GM23338 (cell line): Measurements from ENCODE around the gene LUZP2. TPM values are rescaled to one million over a fixed set of nuclear protein-coding genes. Genes with fewer than 3 reads are reported as not detected.

ENCODE experiments used
- ATAC-seq: fragments of 200-7000 bp; cut with Tn5 transposase; 3 replicates; pipeline ENCODE4 v1.9.1; 2020
- DNase-seq: peaks from one replicate; pipeline ENCODE4 v3.0.0-alpha.2; 2015; ENCODE audit warnings: low spot score
- H2AFZ ChIP-seq: fragments of 200-600 bp; sonication (generic); 2 replicates; pipeline ENCODE4 v1.8.0; 2016; ENCODE audit warnings: antibody characterized with exemption, mild to moderate bottlenecking, moderate library complexity
- H3F3A ChIP-seq: fragments of 200-600 bp; sonication (generic); replicated peaks from 2 replicates; pipeline ENCODE4 v1.8.0; 2017; ENCODE audit warnings: antibody characterized with exemption, mixed run types, low read depth
- H3K27ac ChIP-seq: fragments of 200-600 bp; sonication (generic); 2 replicates; pipeline ENCODE4 v1.6.1; 2016; ENCODE audit warnings: low read depth
- H3K27me3 ChIP-seq: fragments of 200-600 bp; sonication (generic); 2 replicates; pipeline ENCODE4 v1.8.0; 2016; ENCODE audit warnings: mild to moderate bottlenecking, mixed run types, moderate library complexity; ENCODE audit not compliant: insufficient read depth
- H3K36me3 ChIP-seq: fragments of 200-600 bp; sonication (generic); 2 replicates; pipeline ENCODE4 v1.8.0; 2016; ENCODE audit warnings: mild to moderate bottlenecking; ENCODE audit not compliant: insufficient read depth
- H3K4me1 ChIP-seq: fragments of 200-600 bp; sonication (generic); 2 replicates; pipeline ENCODE4 v1.8.0; 2016; ENCODE audit warnings: mild to moderate bottlenecking, moderate library complexity; ENCODE audit not compliant: insufficient read depth
- H3K4me2 ChIP-seq: fragments of 200-600 bp; sonication (generic); 2 replicates; pipeline ENCODE4 v1.7.1; 2017; ENCODE audit warnings: mixed run types
- H3K4me3 ChIP-seq: fragments of 200-600 bp; sonication (generic); 2 replicates; pipeline ENCODE4 v1.6.1; 2016; ENCODE audit warnings: mixed run types
- H3K79me2 ChIP-seq: fragments of 200-600 bp; sonication (generic); replicated peaks from 2 replicates; pipeline ENCODE4 v1.8.0; 2017; ENCODE audit warnings: mild to moderate bottlenecking; ENCODE audit not compliant: insufficient read depth
- H3K9me2 ChIP-seq: fragments of 200-600 bp; sonication (generic); 2 replicates; pipeline ENCODE4 v1.8.0; 2017; ENCODE audit not compliant: insufficient read depth
- H4K20me1 ChIP-seq: fragments of 200-600 bp; sonication (generic); replicated peaks from 2 replicates; pipeline ENCODE4 v1.8.0; 2017; ENCODE audit warnings: mild to moderate bottlenecking; ENCODE audit not compliant: insufficient read depth
- H3K27ac Mint-ChIP-seq: 2 replicates; pipeline ENCODE4 v1.8.0; 2020; ENCODE audit warnings: inconsistent platforms, mild to moderate bottlenecking, moderate library complexity, mixed read lengths
- H3K27me3 Mint-ChIP-seq: 3 replicates; pipeline ENCODE4 v1.8.0; 2022; ENCODE audit warnings: low read depth, mild to moderate bottlenecking, moderate library complexity, mixed read lengths, inconsistent platforms; ENCODE audit not compliant: insufficient read depth, poor library complexity
- H3K36me3 Mint-ChIP-seq: 3 replicates; pipeline ENCODE4 v1.8.0; 2021; ENCODE audit warnings: low read depth, mild to moderate bottlenecking, inconsistent platforms, moderate library complexity, mixed read lengths
- H3K4me1 Mint-ChIP-seq: 3 replicates; pipeline ENCODE4 v1.8.0; 2020; ENCODE audit warnings: mild to moderate bottlenecking, inconsistent platforms, mixed read lengths
- H3K4me3 Mint-ChIP-seq: 3 replicates; pipeline ENCODE4 v1.8.0; 2021; ENCODE audit warnings: moderate library complexity, mild to moderate bottlenecking, inconsistent platforms, mixed read lengths
- H3K9me3 Mint-ChIP-seq: 3 replicates; pipeline ENCODE4 v1.8.0; 2020; ENCODE audit warnings: moderate library complexity, mild to moderate bottlenecking, inconsistent platforms, mixed read lengths
- ETS1 ChIP-seq: IDR thresholded peaks from 2 replicates; pipeline ENCODE4 v1.6.1; 2016; ENCODE audit warnings: antibody characterized with exemption
- EZH2 ChIP-seq: fragments of 200-600 bp; sonication (generic); IDR thresholded peaks from one replicate; pipeline ENCODE4 v1.8.0; 2017; ENCODE audit warnings: antibody characterized with exemption, mild to moderate bottlenecking, low read depth; ENCODE audit not compliant: unreplicated experiment
- EZH2phosphoT487 ChIP-seq: fragments of 200-600 bp; sonication (generic); IDR thresholded peaks from one replicate; pipeline ENCODE4 v1.8.1; 2018; ENCODE audit warnings: antibody characterized with exemption; ENCODE audit not compliant: unreplicated experiment
- NANOG ChIP-seq: IDR thresholded peaks from 2 replicates; pipeline ENCODE4 v1.6.1; 2016; ENCODE audit warnings: antibody characterized with exemption, borderline replicate concordance
- STAT1 ChIP-seq: IDR thresholded peaks from one replicate; pipeline ENCODE4 v1.6.1; 2016; ENCODE audit warnings: antibody characterized with exemption; ENCODE audit not compliant: unreplicated experiment
- ZNF114 ChIP-seq: fragments of 250-450 bp; sonication (Bioruptor Pico); IDR thresholded peaks from 2 replicates; pipeline ENCODE4 v1.5.0; 2020; ENCODE audit warnings: mild to moderate bottlenecking, moderate library complexity
- ZNF331 ChIP-seq: fragments of 250-450 bp; sonication (Bioruptor Pico); IDR thresholded peaks from 2 replicates; pipeline ENCODE4 v1.5.0; 2020; ENCODE audit warnings: low read depth, mild to moderate bottlenecking, moderate library complexity
- ZNF462 ChIP-seq: fragments of 250-450 bp; sonication (Bioruptor Pico); IDR thresholded peaks from 2 replicates; pipeline ENCODE4 v1.5.0; 2020; ENCODE audit warnings: mild to moderate bottlenecking, moderate library complexity
- polyA plus RNA-seq: library from polyadenylated mRNA; unstranded; fragments of >200 nt; fragmentation: Nextera tagmentation; extraction: Ambion mirVana; gene quantifications from 2 replicates; pipeline ENCODE4 v1.2.1, GENCODE V29; 2016
- total RNA-seq: library from RNA; depleted of rRNA; stranded (reverse); fragments of >200 nt; shearing (Covaris generic); gene quantifications from 2 replicates; pipeline ENCODE4 v1.2.3, GENCODE V29; 2014
- TF ChIP-seq, protein P1 (sequence below): IDR thresholded peaks from one replicate; pipeline ENCODE4 v1.6.1; 2018; ENCODE audit warnings: antibody characterized with exemption; ENCODE audit not compliant: unreplicated experiment

Gene LUZP2
- total and polyA plus RNA-seq, 2 experiments from 2014 or later: 2.0 to 9.2 TPM

DNA sequence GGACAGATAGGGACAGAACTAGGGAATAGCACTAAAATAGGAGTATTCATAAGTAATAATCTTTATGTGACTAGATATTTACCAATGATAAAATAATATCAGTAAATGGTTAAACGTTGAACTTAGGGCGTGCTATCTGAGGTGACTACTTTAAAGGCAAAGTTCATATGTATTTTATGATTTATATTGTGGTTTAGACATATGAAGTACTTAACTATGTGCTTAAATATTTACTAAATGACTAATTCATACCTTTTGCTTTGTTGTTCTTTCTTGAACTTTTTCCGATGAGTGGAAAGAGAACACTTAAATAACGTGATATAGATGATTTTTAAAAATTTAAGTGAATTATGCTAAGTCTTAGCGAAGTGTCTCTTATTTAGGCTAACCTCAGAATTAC is 14.7 kb downstream of the LUZP2 start:
- no peaks in the 10 kb centered on the region for H3K27me3 Mint-ChIP-seq
- no peak overlapping the region for H3K4me3 Mint-ChIP-seq
- TF ChIP-seq EZH2: no peak
- no peak for TF ChIP-seq ZNF462 (CRISPR knock-in tag)
- no peak for TF ChIP-seq STAT1
- no peak for TF ChIP-seq ETS1
- TF ChIP-seq ZNF114 (CRISPR knock-in tag): no peak
- TF ChIP-seq, protein P1, sequence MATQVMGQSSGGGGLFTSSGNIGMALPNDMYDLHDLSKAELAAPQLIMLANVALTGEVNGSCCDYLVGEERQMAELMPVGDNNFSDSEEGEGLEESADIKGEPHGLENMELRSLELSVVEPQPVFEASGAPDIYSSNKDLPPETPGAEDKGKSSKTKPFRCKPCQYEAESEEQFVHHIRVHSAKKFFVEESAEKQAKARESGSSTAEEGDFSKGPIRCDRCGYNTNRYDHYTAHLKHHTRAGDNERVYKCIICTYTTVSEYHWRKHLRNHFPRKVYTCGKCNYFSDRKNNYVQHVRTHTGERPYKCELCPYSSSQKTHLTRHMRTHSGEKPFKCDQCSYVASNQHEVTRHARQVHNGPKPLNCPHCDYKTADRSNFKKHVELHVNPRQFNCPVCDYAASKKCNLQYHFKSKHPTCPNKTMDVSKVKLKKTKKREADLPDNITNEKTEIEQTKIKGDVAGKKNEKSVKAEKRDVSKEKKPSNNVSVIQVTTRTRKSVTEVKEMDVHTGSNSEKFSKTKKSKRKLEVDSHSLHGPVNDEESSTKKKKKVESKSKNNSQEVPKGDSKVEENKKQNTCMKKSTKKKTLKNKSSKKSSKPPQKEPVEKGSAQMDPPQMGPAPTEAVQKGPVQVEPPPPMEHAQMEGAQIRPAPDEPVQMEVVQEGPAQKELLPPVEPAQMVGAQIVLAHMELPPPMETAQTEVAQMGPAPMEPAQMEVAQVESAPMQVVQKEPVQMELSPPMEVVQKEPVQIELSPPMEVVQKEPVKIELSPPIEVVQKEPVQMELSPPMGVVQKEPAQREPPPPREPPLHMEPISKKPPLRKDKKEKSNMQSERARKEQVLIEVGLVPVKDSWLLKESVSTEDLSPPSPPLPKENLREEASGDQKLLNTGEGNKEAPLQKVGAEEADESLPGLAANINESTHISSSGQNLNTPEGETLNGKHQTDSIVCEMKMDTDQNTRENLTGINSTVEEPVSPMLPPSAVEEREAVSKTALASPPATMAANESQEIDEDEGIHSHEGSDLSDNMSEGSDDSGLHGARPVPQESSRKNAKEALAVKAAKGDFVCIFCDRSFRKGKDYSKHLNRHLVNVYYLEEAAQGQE: no peak
- TF ChIP-seq ZNF331: no peak
- TF ChIP-seq EZH2phosphoT487: no peak
- no peak for TF ChIP-seq NANOG
- no peaks in the 10 kb centered on the region for H3K9me3 Mint-ChIP-seq
- peaks cover 16% of the 10 kb centered on the region for H3K4me1 Mint-ChIP-seq
- H3K4me2 ChIP-seq: no peak overlapping the region
- H3K4me3 ChIP-seq: no peak overlapping the region
- no peaks in the 10 kb centered on the region for H3K36me3 Mint-ChIP-seq
- H3K27me3 ChIP-seq: no peaks in the 10 kb centered on the region
- ATAC-seq (no peak), DNase-seq (no peak)
- no peak overlapping the region for H3K27ac Mint-ChIP-seq
- H3K79me2 ChIP-seq: no peaks in the 10 kb centered on the region
- H3K9me2 ChIP-seq: no peaks in the 10 kb centered on the region
- H3F3A ChIP-seq: no peaks in the 10 kb centered on the region
- H3K4me1 ChIP-seq: peaks cover 20% of the 10 kb centered on the region
- no peaks in the 10 kb centered on the region for H3K36me3 ChIP-seq
- H2AFZ ChIP-seq: no peak overlapping the region
- H3K27ac ChIP-seq: no peak overlapping the region
- no peaks in the 10 kb centered on the region for H4K20me1 ChIP-seq
